Heart left ventricle (tissue), 13 donors: ENCODE results near the gene STXBP3.

Experiments
- POLR2A ChIP-seq, 2 donors: fragments of 450-650 bp; IDR thresholded peaks; one replicate each; pipeline ENCODE4 v1.6.1; 2017; ENCODE audit warnings: antibody characterized with exemption in 2 of 2, mild to moderate bottlenecking in 2 of 2, moderate library complexity in 2 of 2
- TF ChIP-seq, protein P1 (sequence below), 12 donors: fragments of 200-600 bp; sonication (generic) in 4 of 12; IDR thresholded peaks; one replicate each; pipeline versions ENCODE4 v1.5.0 to v1.8.0; 2018 to 2022; ENCODE audit warnings: antibody characterized with exemption in 12 of 12, mild to moderate bottlenecking in 5 of 12
- donor health status: ischemic (EF 13 %, LVEDD 7.1; RV severe dilation, severe dysfunction).
- donor health status: DM: no; HTN: yes; CAD: no.
- donor health status: DM: no; HTN: no; CAD: no.
- donor health status: ischemic (EF 25% LVEDD 6.9; RV normal size, moderate dysfunction).
- donor health status: ischemic (EF 25% LVEDD 5.7; RV mildly dilated, moderate dysfunction).
- donor health status: ischemic (EF 35%, LVEDD 5.7; RV mildly dilated, moderate dysfunction).
- donor health status: nonischemic (EF 11% LVEDD 7.7; RV severe dilation, severe dysfunction).
- donor health status: DM: yes; HTN: yes; CAD: no.
- donor health status: PGD.
- donor health status: ischemic (EF 29% LVEDD 5.4; RV normal size, mild dysfunction).
- donor health status: nonischemic (EF 23%, LVEDD 6.1; RV moderate dilation, normal function).

DNA sequence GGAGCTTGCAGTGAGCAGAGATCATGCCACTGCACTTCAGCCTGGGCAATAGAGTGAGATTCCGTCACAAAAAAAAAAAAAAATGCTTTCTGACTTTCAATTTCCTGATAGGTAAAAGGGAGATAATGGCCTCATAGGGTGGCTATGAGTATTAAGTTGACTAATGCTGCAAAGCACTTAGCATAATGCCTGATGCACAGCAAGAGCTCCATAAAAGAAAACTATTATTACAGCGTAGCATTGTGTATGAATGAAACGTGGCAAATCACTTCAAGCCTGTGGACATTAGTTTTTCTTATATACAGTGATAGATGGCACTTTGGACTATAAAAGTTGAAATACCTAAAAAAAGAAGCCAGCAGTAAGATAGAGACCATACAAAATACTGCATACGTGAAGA, 17.0 kb upstream of the STXBP3 start:
- no peak for TF ChIP-seq POLR2A (IDR thresholded peaks at IDR 0.05)
- TF ChIP-seq, protein P1, sequence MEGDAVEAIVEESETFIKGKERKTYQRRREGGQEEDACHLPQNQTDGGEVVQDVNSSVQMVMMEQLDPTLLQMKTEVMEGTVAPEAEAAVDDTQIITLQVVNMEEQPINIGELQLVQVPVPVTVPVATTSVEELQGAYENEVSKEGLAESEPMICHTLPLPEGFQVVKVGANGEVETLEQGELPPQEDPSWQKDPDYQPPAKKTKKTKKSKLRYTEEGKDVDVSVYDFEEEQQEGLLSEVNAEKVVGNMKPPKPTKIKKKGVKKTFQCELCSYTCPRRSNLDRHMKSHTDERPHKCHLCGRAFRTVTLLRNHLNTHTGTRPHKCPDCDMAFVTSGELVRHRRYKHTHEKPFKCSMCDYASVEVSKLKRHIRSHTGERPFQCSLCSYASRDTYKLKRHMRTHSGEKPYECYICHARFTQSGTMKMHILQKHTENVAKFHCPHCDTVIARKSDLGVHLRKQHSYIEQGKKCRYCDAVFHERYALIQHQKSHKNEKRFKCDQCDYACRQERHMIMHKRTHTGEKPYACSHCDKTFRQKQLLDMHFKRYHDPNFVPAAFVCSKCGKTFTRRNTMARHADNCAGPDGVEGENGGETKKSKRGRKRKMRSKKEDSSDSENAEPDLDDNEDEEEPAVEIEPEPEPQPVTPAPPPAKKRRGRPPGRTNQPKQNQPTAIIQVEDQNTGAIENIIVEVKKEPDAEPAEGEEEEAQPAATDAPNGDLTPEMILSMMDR (IDR thresholded peaks at IDR 0.05): no peak
